Activated CD4-positive, alpha-beta T cell treated with anti-CD3 and anti-CD28 coated beads, Interleukin-2, amount 10 ng/mL, durations not matched to agents 7 days and 5 days (primary cell): ENCODE results near the gene PPP1CA. TPM values are rescaled to one million over a fixed set of nuclear protein-coding genes. Genes with fewer than 3 reads are reported as not detected.

Experiments
- CTCF ChIA-PET: fragments of 350-600 bp; sonication (Branson Sonifier 250); formaldehyde crosslinking; loops from one replicate; lab custom pipeline; 2021; ENCODE audit warnings: antibody characterized with exemption; lab: Charles Lee
- POLR2A ChIA-PET: fragments of 350-600 bp; sonication (Branson Sonifier 250); formaldehyde crosslinking; loops from one replicate; lab custom pipeline; 2021; ENCODE audit warnings: antibody characterized with exemption; lab: Charles Lee
- DNase-seq: peaks from one replicate; pipeline ENCODE4 v3.0.0-alpha.2; 2020
- H3K27ac Mint-ChIP-seq: one replicate; pipeline ENCODE4 v1.8.0; 2021; ENCODE audit warnings: mild to moderate bottlenecking, moderate library complexity, mixed read lengths
- H3K27me3 Mint-ChIP-seq: one replicate; pipeline ENCODE4 v1.8.0; 2021; ENCODE audit warnings: mixed read lengths
- H3K36me3 Mint-ChIP-seq: one replicate; pipeline ENCODE4 v1.8.0; 2021; ENCODE audit warnings: low read depth, mixed read lengths
- H3K4me1 Mint-ChIP-seq: one replicate; pipeline ENCODE4 v1.8.0; 2021; ENCODE audit warnings: mixed read lengths
- H3K4me3 Mint-ChIP-seq: one replicate; pipeline ENCODE4 v1.8.0; 2021; ENCODE audit warnings: mild to moderate bottlenecking, moderate library complexity, mixed read lengths
- H3K9me3 Mint-ChIP-seq: one replicate; pipeline ENCODE4 v1.8.0; 2021; ENCODE audit warnings: mixed read lengths
- total RNA-seq, 2 experiments: library from RNA; stranded (reverse); gene quantifications; one replicate each; pipeline ENCODE4 v1.2.3, GENCODE V29; 2021

The PPP1CA gene
- total RNA-seq, 2 experiments from 2014 or later: 301 to 331 TPM

- H3K4me3 Mint-ChIP-seq: peak overlapping the region; percentile 76
Measured at GRCh38 chr11:67373648-67374570, 27.7 kb downstream of the PPP1CA start.

GRCh38 chr11:67372993-67373647 lies 28.5 kb downstream of the PPP1CA start, which contains the start of gene CLCF1:
TSS of gene CLCF1 (minus strand) at chr11:67373598. CDS start at chr11:67373539, 59 bp downstream.
- no peak for DNase-seq
- Mint-ChIP-seq H3K36me3 (no peaks in the 10 kb centered on the region), H3K27me3 (peaks cover 69% of the 10 kb centered on the region), H3K4me1 (peaks cover 38% of the 10 kb centered on the region), H3K9me3 (no peaks in the 10 kb centered on the region), H3K27ac (peak within 1 kb of the TSS; percentile 79), H3K4me3 (peak within 1 kb of the TSS; percentile 76)
- ChIA-PET CTCF (interaction anchor here (0.6 to 38.4 kb wide), 8 partner anchors 10 to 1734 kb away, joined by 3 to 841 read pairs (median 4); partner anchors contain the start of genes CLCF1, POLD4, PPP1CA and RAD9A), POLR2A (no interaction called here)

More at GRCh38 chr11:67373648-67374570, 27.7 kb downstream of the PPP1CA start:
- DNase-seq: peak; percentile 68
- peak overlapping the region; percentile 79 for H3K27ac Mint-ChIP-seq
- ChIA-PET POLR2A (no interaction called here), CTCF (interaction anchor here (0.6 to 38.4 kb wide), 8 partner anchors 10 to 1735 kb away, joined by 3 to 841 read pairs (median 4); partner anchors contain the start of genes CLCF1, POLD4, PPP1CA and RAD9A)
- peaks cover 68% of the 10 kb centered on the region for H3K27me3 Mint-ChIP-seq
- peaks cover 31% of the 10 kb centered on the region for H3K4me1 Mint-ChIP-seq
- no peaks in the 10 kb centered on the region for H3K9me3 Mint-ChIP-seq
- H3K36me3 Mint-ChIP-seq: no peaks in the 10 kb centered on the region

DNA sequence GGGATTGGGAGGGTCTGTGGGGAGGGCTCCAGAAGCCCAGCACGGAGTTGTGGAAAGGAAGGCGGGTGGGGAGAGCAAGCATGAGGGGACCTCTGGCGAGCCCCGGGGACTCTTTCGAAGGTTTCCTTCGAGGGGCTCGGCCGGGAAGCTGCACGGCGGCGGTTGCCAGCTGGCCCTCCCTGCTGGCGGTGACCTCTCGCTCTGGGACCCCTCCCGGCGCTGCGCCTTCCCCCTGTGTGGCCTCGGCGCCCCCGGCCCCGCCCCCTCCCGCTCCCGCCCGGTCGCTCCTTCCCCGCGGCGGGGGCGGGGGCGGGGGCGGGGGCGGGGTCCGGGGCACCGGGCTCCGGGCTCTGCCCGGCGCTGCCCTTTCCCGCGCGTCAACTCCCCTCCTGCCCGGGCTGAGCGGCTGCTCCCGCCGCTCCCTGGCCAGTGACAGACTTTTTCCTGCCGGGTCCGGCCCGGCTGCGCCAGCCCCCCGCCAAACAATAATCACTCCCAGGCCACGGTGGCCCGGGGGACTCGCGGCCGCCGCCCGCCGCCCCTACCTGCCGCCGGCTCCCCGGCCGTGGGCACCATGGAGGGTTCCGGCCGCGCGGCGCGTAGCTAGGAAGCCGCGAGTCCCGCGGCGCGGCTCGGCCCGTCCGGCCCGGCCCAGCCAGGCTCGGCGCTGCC lies 29.2 kb downstream of the PPP1CA start:
- no peak overlapping the region for H3K4me3 Mint-ChIP-seq
- peaks cover 39% of the 10 kb centered on the region for H3K4me1 Mint-ChIP-seq
- ChIA-PET CTCF (interaction anchor here (0.6 to 38.4 kb wide), 7 partner anchors 9 to 111 kb away, joined by 3 to 841 read pairs (median 6); partner anchors contain the start of genes CLCF1, POLD4, PPP1CA and RAD9A), POLR2A (no interaction called here)
- no peaks in the 10 kb centered on the region for H3K36me3 Mint-ChIP-seq
- no peaks in the 10 kb centered on the region for H3K9me3 Mint-ChIP-seq
- H3K27me3 Mint-ChIP-seq: peaks cover 74% of the 10 kb centered on the region
- DNase-seq: no peak
- no peak overlapping the region for H3K27ac Mint-ChIP-seq

- CTCF ChIA-PET: interaction anchor here (1.6 to 38.4 kb wide), 4 partner anchors 8 to 110 kb away, joined by 3 to 841 read pairs (median 426); partner anchors contain the start of genes CLCF1, POLD4, PPP1CA and RAD9A
- Mint-ChIP-seq H3K27ac (no peak overlapping the region), H3K4me3 (peak overlapping the region; percentile 44), H3K4me1 (peaks cover 39% of the 10 kb centered on the region), H3K36me3 (no peaks in the 10 kb centered on the region), H3K9me3 (no peaks in the 10 kb centered on the region), H3K27me3 (peaks cover 70% of the 10 kb centered on the region)
- POLR2A ChIA-PET: no interaction called here
- no peak for DNase-seq
Measured at GRCh38 chr11:67371911-67372320, 29.7 kb downstream of the PPP1CA start.

- peak; percentile 24 for DNase-seq
- H3K4me3 Mint-ChIP-seq: peak overlapping the region; percentile 45
- no peaks in the 10 kb centered on the region for H3K9me3 Mint-ChIP-seq
- CTCF ChIA-PET: interaction anchor here (1.6 to 38.4 kb wide), 4 partner anchors 8 to 110 kb away, joined by 3 to 841 read pairs (median 426); partner anchors contain the start of genes CLCF1, POLD4, PPP1CA and RAD9A
- POLR2A ChIA-PET: interaction anchor here (1.0 kb wide), 1 partner anchor 25 kb away, joined by 3 read pairs; no protein-coding TSS in a partner anchor
- no peaks in the 10 kb centered on the region for H3K36me3 Mint-ChIP-seq
- H3K27me3 Mint-ChIP-seq: peaks cover 65% of the 10 kb centered on the region
- H3K4me1 Mint-ChIP-seq: peaks cover 39% of the 10 kb centered on the region
- no peak overlapping the region for H3K27ac Mint-ChIP-seq
Measured at GRCh38 chr11:67371189-67371910, 30.3 kb downstream of the PPP1CA start.

DNA sequence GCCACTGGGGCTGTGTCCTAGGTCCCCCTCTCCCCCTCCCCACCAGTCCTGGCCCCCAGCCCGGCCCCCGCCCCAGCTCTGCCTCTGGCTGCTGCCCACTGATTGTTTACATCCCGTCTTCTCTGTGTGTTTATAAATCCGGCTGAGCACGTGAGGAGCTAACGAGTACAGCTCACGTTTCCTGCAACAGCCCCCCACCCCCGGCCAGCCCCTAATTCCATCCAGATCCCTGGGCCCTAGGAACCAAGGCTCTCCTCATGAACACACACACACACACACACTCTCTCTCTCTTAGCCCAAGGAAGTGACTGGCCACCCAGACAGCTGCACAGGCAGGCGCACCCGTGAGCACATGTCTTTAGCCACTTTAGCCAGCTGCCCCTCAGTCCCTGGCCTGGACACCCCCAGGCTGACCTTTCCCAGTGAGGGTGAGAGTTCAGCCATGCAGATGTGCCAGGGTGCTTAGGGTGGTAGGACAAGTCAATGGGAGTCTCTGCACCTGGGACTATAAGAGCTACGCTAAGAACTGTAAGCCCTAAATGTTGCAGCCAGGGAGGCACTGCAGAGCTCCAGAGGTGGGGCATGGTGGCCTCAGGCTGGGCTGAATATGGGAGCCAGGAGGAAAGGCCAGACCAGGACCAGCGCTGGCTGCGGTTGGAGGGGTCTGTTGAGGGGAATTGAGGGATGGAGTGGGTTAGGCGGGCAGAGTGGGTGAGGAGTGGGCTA lies 31.1 kb downstream of the PPP1CA start:
- Mint-ChIP-seq H3K4me1 (peaks cover 42% of the 10 kb centered on the region), H3K9me3 (no peaks in the 10 kb centered on the region), H3K27ac (no peak overlapping the region), H3K27me3 (peaks cover 66% of the 10 kb centered on the region), H3K4me3 (no peak overlapping the region), H3K36me3 (no peaks in the 10 kb centered on the region)
- no peak for DNase-seq
- POLR2A ChIA-PET: interaction anchor here (1.0 kb wide), 1 partner anchor 25 kb away, joined by 3 read pairs; no protein-coding TSS in a partner anchor
- CTCF ChIA-PET: interaction anchor here (1.6 to 38.4 kb wide), 4 partner anchors 7 to 109 kb away, joined by 3 to 841 read pairs (median 426); partner anchors contain the start of genes CLCF1, POLD4, PPP1CA and RAD9A

DNA sequence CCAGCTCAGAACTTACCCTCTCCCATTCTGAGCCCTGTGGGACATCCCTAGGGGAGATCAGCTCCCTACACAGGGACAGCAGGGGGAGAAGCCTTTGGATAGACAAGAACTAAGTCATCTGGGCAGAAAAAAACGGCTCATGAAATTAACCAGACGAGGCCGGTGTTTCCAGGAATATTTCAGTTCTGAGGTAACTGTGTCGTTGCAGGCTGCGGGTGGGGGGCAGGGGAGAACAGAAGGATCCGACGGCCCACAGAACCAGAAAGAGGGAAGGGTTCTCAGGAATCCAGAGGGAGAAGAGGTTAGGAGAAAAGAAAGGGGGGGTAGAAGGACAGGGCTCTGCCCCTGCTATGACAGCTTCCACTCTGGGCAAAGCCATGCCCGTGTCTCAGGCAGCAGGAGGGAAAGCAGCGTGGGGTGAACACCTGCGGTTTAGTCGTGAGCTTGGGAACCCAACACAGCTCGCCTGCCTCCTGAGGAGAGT lies 31.8 kb downstream of the PPP1CA start:
- Mint-ChIP-seq H3K27me3 (peaks cover 65% of the 10 kb centered on the region), H3K36me3 (no peaks in the 10 kb centered on the region), H3K4me3 (no peak overlapping the region), H3K4me1 (peaks cover 44% of the 10 kb centered on the region), H3K27ac (no peak overlapping the region), H3K9me3 (no peaks in the 10 kb centered on the region)
- POLR2A ChIA-PET: no interaction called here
- CTCF ChIA-PET: interaction anchor here (1.3 to 38.4 kb wide), 4 partner anchors 6 to 52 kb away, joined by 6 to 841 read pairs (median 426); partner anchors contain the start of genes CLCF1, POLD4, PPP1CA and RAD9A
- DNase-seq: no peak

- Mint-ChIP-seq H3K27me3 (peaks cover 59% of the 10 kb centered on the region), H3K4me1 (peaks cover 44% of the 10 kb centered on the region), H3K9me3 (no peaks in the 10 kb centered on the region), H3K4me3 (no peak overlapping the region), H3K27ac (no peak overlapping the region), H3K36me3 (no peaks in the 10 kb centered on the region)
- ChIA-PET POLR2A (no interaction called here), CTCF (interaction anchor here (0.8 to 38.4 kb wide), 4 partner anchors 6 to 87 kb away, joined by 3 to 841 read pairs (median 424); partner anchors contain the start of genes CLCF1, POLD4, PPP1CA and RAD9A)
- DNase-seq: no peak
Measured at GRCh38 chr11:67369275-67369674, 32.4 kb downstream of the PPP1CA start.

- ChIA-PET CTCF (interaction anchor here (0.8 to 38.4 kb wide), 4 partner anchors 5 to 88 kb away, joined by 3 to 841 read pairs (median 424); partner anchors contain the start of genes CLCF1, POLD4, PPP1CA and RAD9A), POLR2A (no interaction called here)
- no peak for DNase-seq
- Mint-ChIP-seq H3K9me3 (no peaks in the 10 kb centered on the region), H3K36me3 (no peaks in the 10 kb centered on the region), H3K27ac (peak overlapping the region; percentile 0), H3K27me3 (peaks cover 54% of the 10 kb centered on the region), H3K4me3 (no peak overlapping the region), H3K4me1 (peaks cover 45% of the 10 kb centered on the region)
Measured at GRCh38 chr11:67368621-67369020, 33.0 kb downstream of the PPP1CA start.

GRCh38 chr11:67367761-67368227 lies 33.9 kb downstream of the PPP1CA start:
- DNase-seq: no peak
- Mint-ChIP-seq H3K4me3 (no peak overlapping the region), H3K27ac (no peak overlapping the region), H3K4me1 (peaks cover 46% of the 10 kb centered on the region), H3K36me3 (no peaks in the 10 kb centered on the region), H3K9me3 (no peaks in the 10 kb centered on the region), H3K27me3 (peaks cover 55% of the 10 kb centered on the region)
- CTCF ChIA-PET: interaction anchor here (0.9 to 38.4 kb wide), 3 partner anchors 4 to 22 kb away, joined by 3 to 841 read pairs (median 841); partner anchors contain the start of genes CLCF1, POLD4, PPP1CA and RAD9A
- POLR2A ChIA-PET: no interaction called here
